HG03039 (cell line): Measurements from ENCODE around the gene RPL36A.

ENCODE experiments used
- ATAC-seq: cut with Tn5 transposase; IDR thresholded peaks from one replicate; pipeline ENCODE4 v1.9.1; 2021; ENCODE audit warnings: mild to moderate bottlenecking, moderate library complexity; ENCODE audit not compliant: unreplicated experiment

Gene RPL36A

DNA sequence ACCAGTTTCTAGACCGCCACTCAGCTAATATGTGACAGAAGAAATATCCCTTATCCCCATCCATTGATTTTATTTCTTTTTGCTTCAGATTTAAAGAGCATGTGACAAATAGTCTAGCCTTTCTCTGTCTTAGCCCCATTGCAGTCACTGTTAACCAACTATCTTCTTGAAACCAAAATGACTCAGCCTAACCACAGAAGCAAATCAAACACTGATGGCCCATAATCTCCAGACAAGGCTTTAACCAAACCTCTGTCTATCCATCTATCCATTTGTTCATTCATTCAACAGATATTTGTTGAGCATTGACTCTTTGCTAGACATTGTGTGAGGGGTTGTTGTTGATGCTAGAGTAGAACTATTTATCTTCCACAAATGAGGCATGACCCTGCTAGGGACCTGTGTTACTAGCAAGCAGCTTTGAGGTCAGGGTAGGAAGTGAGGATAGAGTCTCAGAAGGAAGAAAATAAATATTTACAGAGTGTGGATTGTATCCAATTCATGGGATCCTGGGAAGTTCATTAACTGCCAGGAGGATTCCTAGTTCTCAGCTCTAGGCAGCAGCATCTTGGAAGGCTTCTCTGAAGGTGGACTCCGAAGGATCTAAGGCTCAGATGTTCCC, 39.8 kb downstream of the RPL36A start:
- peak; percentile 94 for ATAC-seq

DNA sequence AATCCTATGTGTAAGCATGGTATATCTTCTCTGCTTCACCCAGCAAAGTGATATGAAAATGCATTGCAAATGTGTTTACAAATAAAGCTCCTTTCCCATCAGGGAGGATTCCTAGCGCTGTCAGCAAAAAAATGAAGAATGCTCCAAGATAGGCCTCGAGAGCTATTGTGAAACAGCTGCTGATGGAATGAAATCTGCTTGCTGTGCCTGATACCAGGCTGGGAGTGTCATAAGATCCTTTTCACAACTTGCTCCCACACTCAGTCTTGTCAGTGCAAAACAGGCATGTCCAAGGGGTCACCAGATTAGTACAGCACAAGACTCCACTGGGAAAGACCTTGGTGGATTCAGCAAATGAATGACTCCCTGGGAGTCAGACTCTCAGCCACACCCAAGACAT, 51.3 kb downstream of the RPL36A start:
- no peak for ATAC-seq
